ENCODE results near the gene STRADB. TPM values are rescaled to one million over a fixed set of nuclear protein-coding genes. Genes with fewer than 3 reads are reported as not detected.

The STRADB gene
- total RNA-seq, 1 donor from 2014 or later = 18.5 TPM

GRCh38 chr2:201507725-201508124, 56.2 kb downstream of the STRADB start:
- intact Hi-C loops (cut with micrococcal nuclease) = no loop called here
- Mint-ChIP-seq H3K4me3 (no peak overlapping the region), H3K9me3 (peaks cover 9% of the 10 kb centered on the region), H3K27ac (no peak overlapping the region), H3K27me3 (peaks cover 2% of the 10 kb centered on the region), H3K36me3 (ENCODE audit: low read depth) (no peaks in the 10 kb centered on the region), H3K4me1 (no peaks in the 10 kb centered on the region)
- DNase-seq = no peak

- H3K27ac Mint-ChIP-seq = no peak overlapping the region
- intact Hi-C loops (cut with micrococcal nuclease) = no loop called here
- peaks cover 4% of the 10 kb centered on the region for H3K9me3 Mint-ChIP-seq
- no peak for DNase-seq
- no peaks in the 10 kb centered on the region for H3K36me3 Mint-ChIP-seq (ENCODE audit: low read depth)
- H3K27me3 Mint-ChIP-seq = peaks cover 2% of the 10 kb centered on the region
- no peaks in the 10 kb centered on the region for H3K4me1 Mint-ChIP-seq
- H3K4me3 Mint-ChIP-seq = no peak overlapping the region
These were observed 61.7 kb downstream of the STRADB start for GRCh38 chr2:201513271-201513670.

- DNase-seq = no peak
- Mint-ChIP-seq H3K27ac (no peak overlapping the region), H3K9me3 (peaks cover 16% of the 10 kb centered on the region), H3K4me3 (no peak overlapping the region), H3K4me1 (no peaks in the 10 kb centered on the region), H3K27me3 (peaks cover 1% of the 10 kb centered on the region), H3K36me3 (ENCODE audit: low read depth) (no peaks in the 10 kb centered on the region)
- intact Hi-C loops (cut with micrococcal nuclease) = no loop called here
These were observed 64.2 kb downstream of the STRADB start for GRCh38 chr2:201515573-201516246.

- H3K36me3 Mint-ChIP-seq (ENCODE audit: low read depth) = no peaks in the 10 kb centered on the region
- no peaks in the 10 kb centered on the region for H3K27me3 Mint-ChIP-seq
- intact Hi-C loops (cut with micrococcal nuclease) = no loop called here
- no peak overlapping the region for H3K4me3 Mint-ChIP-seq
- DNase-seq = no peak
- H3K27ac Mint-ChIP-seq = no peak overlapping the region
- H3K9me3 Mint-ChIP-seq = peaks cover 26% of the 10 kb centered on the region
- no peaks in the 10 kb centered on the region for H3K4me1 Mint-ChIP-seq
These were observed 65.6 kb downstream of the STRADB start for GRCh38 chr2:201517094-201517493.

- peaks cover 30% of the 10 kb centered on the region for H3K9me3 Mint-ChIP-seq
- H3K4me3 Mint-ChIP-seq = no peak overlapping the region
- intact Hi-C loops (cut with micrococcal nuclease) = no loop called here
- no peak for DNase-seq
- H3K27ac Mint-ChIP-seq = no peak overlapping the region
- peaks cover under 1% of the 10 kb centered on the region for H3K4me1 Mint-ChIP-seq
- no peaks in the 10 kb centered on the region for H3K36me3 Mint-ChIP-seq (ENCODE audit: low read depth)
- no peaks in the 10 kb centered on the region for H3K27me3 Mint-ChIP-seq
These were observed 68.7 kb downstream of the STRADB start for GRCh38 chr2:201520201-201520600.

- Mint-ChIP-seq H3K9me3 (peaks cover 50% of the 10 kb centered on the region), H3K27me3 (no peaks in the 10 kb centered on the region), H3K36me3 (ENCODE audit: low read depth) (no peaks in the 10 kb centered on the region), H3K27ac (no peak overlapping the region), H3K4me3 (no peak overlapping the region), H3K4me1 (peaks cover 4% of the 10 kb centered on the region)
- intact Hi-C loops (cut with micrococcal nuclease) = no loop called here
- no peak for DNase-seq
These were observed 71.4 kb downstream of the STRADB start for GRCh38 chr2:201522965-201523364.

GRCh38 chr2:201523506-201523905, 72.0 kb downstream of the STRADB start:
- Mint-ChIP-seq H3K27ac (no peak overlapping the region), H3K9me3 (peaks cover 53% of the 10 kb centered on the region)

More at GRCh38 chr2:201523506-201523905, 72.0 kb downstream of the STRADB start:
- intact Hi-C loops (cut with micrococcal nuclease) = no loop called here
- Mint-ChIP-seq H3K27me3 (no peaks in the 10 kb centered on the region), H3K4me1 (peaks cover 4% of the 10 kb centered on the region), H3K4me3 (no peak overlapping the region), H3K36me3 (ENCODE audit: low read depth) (no peaks in the 10 kb centered on the region)
- no peak for DNase-seq

Other genes with a start within 250 kb of the STRADB start
- gene CASP8, start 191.2 kb upstream of the STRADB start, total RNA-seq = 38.2 and 39.8 TPM in 2 replicates
- gene FLACC1, start 94.4 kb upstream of the STRADB start, total RNA-seq = 1.1 and 1.4 TPM in 2 replicates
- 26.5 and 29.1 TPM in 2 replicates for gene TRAK2, start 282 bp upstream of the STRADB start, total RNA-seq
- gene TMEM237, start 191.8 kb downstream of the STRADB start, total RNA-seq = 18.1 and 18.8 TPM in 2 replicates
- gene MPP4, start 246.9 kb downstream of the STRADB start, total RNA-seq = not detected in 2 replicates